ENCODE results near the gene ITGA2B.

The ITGA2B gene

DNA sequence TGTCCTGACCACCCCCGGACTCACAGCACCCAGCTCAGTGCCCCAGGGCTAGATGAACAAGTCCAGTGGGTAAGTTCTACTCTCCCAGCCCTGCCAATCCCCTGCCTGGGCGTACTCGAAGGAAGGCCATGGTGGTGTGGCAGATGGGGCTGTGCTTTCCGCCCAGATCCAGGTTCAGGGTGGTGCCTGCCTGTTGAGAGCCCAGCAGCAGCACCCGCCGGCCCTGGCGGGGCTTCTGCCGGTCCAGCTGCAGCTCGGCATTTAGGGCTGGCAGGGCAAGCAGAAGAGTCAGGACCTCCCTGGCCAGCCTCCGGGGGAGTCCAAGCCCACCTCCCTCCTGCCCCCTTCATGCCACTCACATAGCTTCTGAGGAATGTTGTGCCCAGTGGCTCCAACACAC, 9.6 kb downstream of the ITGA2B start:
- H3K27me3 ChIP-seq (replicated peaks in 2 of 5; ENCODE audit: control insufficient read depth in 4 of 5, insufficient read depth in 5 of 5, low read length in 4 of 5): peaks cover 0 to 3% (median 0%) of the 10 kb centered on the region in 5 experiments
- CTCF ChIA-PET: interaction anchor here (0.6 to 2.2 kb wide), 7 partner anchors 9 to 118 kb away, joined by 3 to 7 read pairs (median 5); partner anchors contain the start of genes FAM171A2 and ITGA2B

DNA sequence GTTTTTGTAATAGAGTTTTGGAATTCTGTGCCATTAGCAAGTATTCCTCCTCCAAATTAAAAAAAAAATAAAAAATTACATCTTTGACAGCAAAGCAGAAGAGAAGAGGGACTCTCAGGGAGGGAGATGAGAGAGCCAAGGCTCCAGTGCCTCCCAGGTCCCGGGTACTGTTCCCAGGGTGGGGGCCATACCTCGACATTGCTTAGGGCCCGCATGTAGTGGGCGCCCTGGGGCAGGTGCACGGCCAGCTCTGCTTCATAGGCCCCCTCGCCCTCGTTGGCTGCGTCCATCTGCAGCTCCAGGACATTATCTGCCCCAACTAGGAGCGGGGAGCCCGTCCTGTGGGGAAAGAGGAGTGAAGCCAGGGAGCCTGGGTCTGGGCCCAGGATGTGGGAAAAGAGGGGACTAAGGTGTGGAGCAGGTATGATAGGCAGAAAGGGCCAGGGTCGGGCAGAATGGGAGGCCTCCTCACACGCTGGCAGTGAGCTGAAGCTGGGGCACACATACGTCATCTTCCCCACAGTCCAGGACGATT, 11.2 kb downstream of the ITGA2B start:
- 98% methylated on average over 10 of the region's 14 CpGs for WGBS (ENCODE audit: insufficient coverage)
- peaks cover 0 to 15% (median 4%) of the 10 kb centered on the region in 4 experiments for H3K4me1 ChIP-seq (ENCODE audit: control extremely low read depth in 1 of 4, control insufficient read depth in 4 of 4, insufficient read depth in 4 of 4, low read length in 3 of 4)
- ChIA-PET POLR2A (interaction anchor here (0.6 kb wide), 1 partner anchor 268 kb away, joined by 4 read pairs; no protein-coding TSS in a partner anchor), CTCF (interaction anchor here (0.6 kb wide), 1 partner anchor 14 kb away, joined by 3 read pairs; no protein-coding TSS in a partner anchor)
- no peak overlapping the region for H3K27ac ChIP-seq (ENCODE audit: insufficient read depth in 1 of 2, low read depth in 1 of 2, low read length in 2 of 2, poor library complexity in 1 of 2, severe bottlenecking in 2 of 2)
- DNase-seq: no peak
- H3K9me3 ChIP-seq (ENCODE audit: control extremely low read depth in 1 of 5, control insufficient read depth in 4 of 5, insufficient read depth in 2 of 5, low read depth in 1 of 5, low read length in 4 of 5): no peaks in the 10 kb centered on the region
- H3K27me3 ChIP-seq (replicated peaks in 2 of 5; ENCODE audit: control insufficient read depth in 4 of 5, insufficient read depth in 5 of 5, low read length in 4 of 5): peaks cover 0 to 3% (median 0%) of the 10 kb centered on the region in 5 experiments
- no peaks in the 10 kb centered on the region for H3K36me3 ChIP-seq (ENCODE audit: control insufficient read depth in 4 of 4, insufficient read depth in 4 of 4, low read length in 3 of 4)
- H3K4me3 ChIP-seq (ENCODE audit: control insufficient read depth in 1 of 7, extremely low read depth in 1 of 7, insufficient read depth in 4 of 7, low read depth in 2 of 7, low read length in 6 of 7): no peak overlapping the region

More for the DNA sequence above, 9.6 kb downstream of the ITGA2B start:
- no peak for DNase-seq
- peaks cover 0 to 2% (median 0%) of the 10 kb centered on the region in 4 experiments for H3K36me3 ChIP-seq (ENCODE audit: control insufficient read depth in 4 of 4, insufficient read depth in 4 of 4, low read length in 3 of 4)
- no peak overlapping the region for H3K27ac ChIP-seq (ENCODE audit: insufficient read depth in 1 of 2, low read depth in 1 of 2, low read length in 2 of 2, poor library complexity in 1 of 2, severe bottlenecking in 2 of 2)
- H3K4me1 ChIP-seq (ENCODE audit: control extremely low read depth in 1 of 4, control insufficient read depth in 4 of 4, insufficient read depth in 4 of 4, low read length in 3 of 4): peaks cover 0 to 13% (median 5%) of the 10 kb centered on the region in 4 experiments
- POLR2A ChIA-PET: interaction anchor here (0.5 to 0.8 kb wide), 2 partner anchors 16 to 256 kb away, joined by 3 to 4 read pairs; partner anchors contain the start of gene HDAC5
- H3K9me3 ChIP-seq (ENCODE audit: control extremely low read depth in 1 of 5, control insufficient read depth in 4 of 5, insufficient read depth in 2 of 5, low read depth in 1 of 5, low read length in 4 of 5): no peaks in the 10 kb centered on the region
- H3K4me3 ChIP-seq (ENCODE audit: control insufficient read depth in 1 of 7, extremely low read depth in 1 of 7, insufficient read depth in 4 of 7, low read depth in 2 of 7, low read length in 6 of 7): no peak overlapping the region
- WGBS (ENCODE audit: insufficient coverage): 98% methylated on average over 9 of the region's 10 CpGs

DNA sequence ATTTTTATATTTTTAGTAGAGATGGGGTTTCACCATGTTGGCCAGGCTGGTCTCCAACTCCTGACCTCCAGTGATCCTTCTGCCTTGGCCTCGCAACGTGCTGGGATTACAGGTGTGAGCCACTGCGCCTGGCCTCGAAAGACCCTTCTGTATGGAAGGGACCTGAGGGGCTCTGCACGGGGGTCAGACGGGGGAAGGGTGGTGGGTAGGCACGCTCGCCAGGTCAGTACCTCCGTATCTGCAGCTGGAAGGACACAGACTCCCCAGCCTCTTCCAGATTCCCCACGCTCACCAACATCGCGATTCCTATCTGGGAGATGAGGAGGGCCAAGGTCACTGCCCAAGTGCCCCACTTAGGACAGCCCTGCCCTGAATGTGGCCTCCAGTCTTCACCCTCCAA, 12.7 kb downstream of the ITGA2B start:
- H3K4me1 ChIP-seq (ENCODE audit: control extremely low read depth in 1 of 4, control insufficient read depth in 4 of 4, insufficient read depth in 4 of 4, low read length in 3 of 4): peaks cover 0 to 10% (median 4%) of the 10 kb centered on the region in 4 experiments
- no peaks in the 10 kb centered on the region for H3K36me3 ChIP-seq (ENCODE audit: control insufficient read depth in 4 of 4, insufficient read depth in 4 of 4, low read length in 3 of 4)
- ChIA-PET CTCF (interaction anchor here (1.0 to 2.6 kb wide), 7 partner anchors 10 to 31 kb away, joined by 3 to 11 read pairs (median 4); partner anchors contain the start of genes FAM171A2 and GRN), POLR2A (no interaction called here)
- H3K27ac ChIP-seq (ENCODE audit: insufficient read depth in 1 of 2, low read depth in 1 of 2, low read length in 2 of 2, poor library complexity in 1 of 2, severe bottlenecking in 2 of 2): no peak overlapping the region
- H3K27me3 ChIP-seq (replicated peaks in 2 of 5; ENCODE audit: control insufficient read depth in 4 of 5, insufficient read depth in 5 of 5, low read length in 4 of 5): peaks cover 0 to 3% (median 0%) of the 10 kb centered on the region in 5 experiments
- no peak overlapping the region for H3K4me3 ChIP-seq (ENCODE audit: control insufficient read depth in 1 of 7, extremely low read depth in 1 of 7, insufficient read depth in 4 of 7, low read depth in 2 of 7, low read length in 6 of 7)
- no peaks in the 10 kb centered on the region for H3K9me3 ChIP-seq (ENCODE audit: control extremely low read depth in 1 of 5, control insufficient read depth in 4 of 5, insufficient read depth in 2 of 5, low read depth in 1 of 5, low read length in 4 of 5)
- WGBS (ENCODE audit: insufficient coverage): over 99% methylated on average over 8 of the region's 12 CpGs
- no peak for DNase-seq

DNA sequence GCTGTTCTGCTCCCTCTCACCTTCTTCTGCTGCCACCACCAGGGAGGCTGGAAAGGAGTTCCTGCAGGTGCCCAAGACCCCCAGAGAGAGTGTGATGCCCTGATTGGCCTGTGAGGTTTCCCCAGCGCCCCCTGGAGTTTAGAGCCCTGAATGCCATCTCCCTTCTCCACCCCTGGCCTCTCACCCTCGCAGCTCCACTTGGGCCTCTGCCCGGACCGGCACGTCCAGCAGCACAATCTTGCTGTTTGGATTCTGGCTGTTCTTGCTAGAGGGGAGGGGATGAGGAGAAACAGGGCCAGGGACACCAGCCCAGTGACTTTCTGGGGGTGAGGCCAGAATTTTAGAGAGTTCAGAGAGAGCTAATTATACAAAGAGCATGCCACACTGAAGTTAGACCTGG, 13.3 kb downstream of the ITGA2B start:
- Histone ChIP-seq H3K4me1 (ENCODE audit: control extremely low read depth in 1 of 4, control insufficient read depth in 4 of 4, insufficient read depth in 4 of 4, low read length in 3 of 4) (peaks cover 0 to 10% (median 4%) of the 10 kb centered on the region in 4 experiments), H3K9me3 (ENCODE audit: control extremely low read depth in 1 of 5, control insufficient read depth in 4 of 5, insufficient read depth in 2 of 5, low read depth in 1 of 5, low read length in 4 of 5) (no peaks in the 10 kb centered on the region), H3K27me3 (replicated peaks in 2 of 5; ENCODE audit: control insufficient read depth in 4 of 5, insufficient read depth in 5 of 5, low read length in 4 of 5) (peaks cover 0 to 3% (median 0%) of the 10 kb centered on the region in 5 experiments), H3K4me3 (ENCODE audit: control insufficient read depth in 1 of 7, extremely low read depth in 1 of 7, insufficient read depth in 4 of 7, low read depth in 2 of 7, low read length in 6 of 7) (no peak overlapping the region), H3K27ac (ENCODE audit: insufficient read depth in 1 of 2, low read depth in 1 of 2, low read length in 2 of 2, poor library complexity in 1 of 2, severe bottlenecking in 2 of 2) (no peak overlapping the region), H3K36me3 (ENCODE audit: control insufficient read depth in 4 of 4, insufficient read depth in 4 of 4, low read length in 3 of 4) (no peaks in the 10 kb centered on the region)
- CTCF ChIA-PET: interaction anchor here (1.0 to 2.6 kb wide), 11 partner anchors 10 to 146 kb away, joined by 3 to 11 read pairs (median 4); partner anchors contain the start of genes FAM171A2 and GRN
- WGBS (ENCODE audit: insufficient coverage): 29% methylated on average over 1 of the region's 5 CpGs
- POLR2A ChIA-PET: no interaction called here
- DNase-seq: peak in 1 of 3 donors; percentile 28

DNA sequence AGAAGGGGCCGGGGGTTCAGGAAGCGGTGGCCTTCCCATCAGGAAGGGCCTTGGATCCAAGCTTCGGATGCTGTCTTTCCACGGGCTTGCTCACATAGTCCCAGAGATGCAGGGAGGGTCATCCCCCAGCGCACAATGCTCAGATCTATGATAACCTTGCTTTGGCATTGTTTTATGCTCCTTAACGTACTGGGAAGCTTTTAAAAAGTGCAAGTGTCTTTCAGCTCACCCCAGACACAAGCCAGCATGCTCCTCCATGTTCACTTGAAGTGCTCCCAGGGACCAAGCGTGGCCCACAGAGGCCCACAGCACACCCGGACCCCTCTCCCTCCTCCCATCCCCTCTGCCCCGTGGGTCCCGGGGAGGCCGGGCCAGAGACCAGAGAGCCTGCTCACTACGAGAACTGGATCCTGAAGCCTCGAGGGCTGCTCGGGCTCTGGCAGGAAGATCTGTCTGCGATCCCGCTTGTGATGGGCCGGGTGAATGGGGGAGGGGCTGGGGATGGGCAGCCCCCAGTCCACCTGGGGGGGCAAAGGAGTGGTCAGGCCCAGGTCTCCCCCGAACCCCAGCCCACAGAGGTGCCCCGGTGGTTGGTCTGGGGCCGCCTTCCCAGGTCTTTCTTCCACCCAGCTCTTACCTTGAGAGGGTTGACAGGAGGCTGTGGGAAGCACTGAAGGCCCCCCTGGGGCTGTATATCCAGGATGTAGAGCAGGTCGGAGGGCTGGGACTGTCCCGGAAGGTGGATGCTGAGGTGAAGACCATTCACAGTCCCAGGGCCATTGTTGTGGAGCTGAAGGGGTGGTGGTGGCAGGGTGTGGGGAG, 14.0 kb downstream of the ITGA2B start:
- POLR2A ChIA-PET: no interaction called here
- Histone ChIP-seq H3K36me3 (ENCODE audit: control insufficient read depth in 4 of 4, insufficient read depth in 4 of 4, low read length in 3 of 4) (no peaks in the 10 kb centered on the region), H3K27ac (ENCODE audit: insufficient read depth in 1 of 2, low read depth in 1 of 2, low read length in 2 of 2, poor library complexity in 1 of 2, severe bottlenecking in 2 of 2) (no peak overlapping the region), H3K27me3 (replicated peaks in 2 of 5; ENCODE audit: control insufficient read depth in 4 of 5, insufficient read depth in 5 of 5, low read length in 4 of 5) (peaks cover 0 to 3% (median 0%) of the 10 kb centered on the region in 5 experiments), H3K9me3 (ENCODE audit: control extremely low read depth in 1 of 5, control insufficient read depth in 4 of 5, insufficient read depth in 2 of 5, low read depth in 1 of 5, low read length in 4 of 5) (no peaks in the 10 kb centered on the region), H3K4me3 (ENCODE audit: control insufficient read depth in 1 of 7, extremely low read depth in 1 of 7, insufficient read depth in 4 of 7, low read depth in 2 of 7, low read length in 6 of 7) (no peak overlapping the region), H3K4me1 (ENCODE audit: control extremely low read depth in 1 of 4, control insufficient read depth in 4 of 4, insufficient read depth in 4 of 4, low read length in 3 of 4) (peaks cover 0 to 10% (median 4%) of the 10 kb centered on the region in 4 experiments)
- CTCF ChIA-PET: interaction anchor here (1.0 to 2.6 kb wide), 13 partner anchors 10 to 147 kb away, joined by 3 to 11 read pairs (median 4); partner anchors contain the start of genes FAM171A2 and GRN
- no peak for DNase-seq
- 85% methylated on average over 19 of the region's 22 CpGs for WGBS (ENCODE audit: insufficient coverage)

DNA sequence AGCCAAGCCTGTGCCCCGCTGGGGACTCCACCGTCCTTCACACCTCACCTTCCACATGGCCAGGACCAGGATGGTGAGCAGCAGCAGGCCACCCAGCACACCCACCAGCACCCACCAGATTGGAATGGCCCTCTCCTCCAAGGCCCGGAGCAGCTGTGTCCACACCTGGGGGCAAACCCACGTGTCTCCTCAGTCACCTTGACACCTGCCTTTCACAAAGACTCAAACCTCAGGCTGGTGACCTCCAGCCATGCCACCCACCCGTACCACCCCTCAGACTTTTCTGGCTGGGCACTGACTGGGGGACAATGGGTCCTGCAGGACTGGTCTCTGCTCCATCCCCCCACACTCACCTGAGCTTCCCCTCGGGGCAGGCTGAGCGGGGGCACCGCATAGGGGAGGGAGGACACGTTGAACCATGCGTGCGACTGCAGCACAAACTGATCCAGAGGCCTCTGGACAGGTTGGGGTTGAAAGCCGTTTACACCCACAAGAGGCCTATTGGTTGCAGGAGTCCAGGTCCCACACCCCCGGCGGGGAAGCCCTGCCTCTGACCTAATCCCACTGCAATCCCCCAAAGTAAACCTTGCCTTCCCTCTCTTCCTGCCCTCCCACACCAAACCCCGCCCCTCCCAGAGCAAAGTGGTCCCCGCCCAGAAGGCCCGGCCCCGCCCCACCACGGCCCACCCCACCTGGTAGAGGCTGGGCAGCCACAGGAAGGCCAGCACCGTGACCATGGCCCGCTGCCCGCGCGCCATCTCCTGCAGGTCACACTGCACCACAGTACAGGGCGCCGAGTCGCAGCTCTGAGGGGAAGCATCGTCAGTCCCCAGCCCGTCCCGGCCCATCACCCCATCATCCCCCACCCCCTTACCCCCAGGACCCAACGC, 14.9 kb downstream of the ITGA2B start:
- Histone ChIP-seq H3K27ac (ENCODE audit: insufficient read depth in 1 of 2, low read depth in 1 of 2, low read length in 2 of 2, poor library complexity in 1 of 2, severe bottlenecking in 2 of 2) (no peak overlapping the region), H3K27me3 (replicated peaks in 2 of 5; ENCODE audit: control insufficient read depth in 4 of 5, insufficient read depth in 5 of 5, low read length in 4 of 5) (peaks cover 0 to 3% (median 0%) of the 10 kb centered on the region in 5 experiments), H3K4me3 (ENCODE audit: control insufficient read depth in 1 of 7, extremely low read depth in 1 of 7, insufficient read depth in 4 of 7, low read depth in 2 of 7, low read length in 6 of 7) (peak overlapping the region in 1 of 7 experiments; percentile 54), H3K9me3 (ENCODE audit: control extremely low read depth in 1 of 5, control insufficient read depth in 4 of 5, insufficient read depth in 2 of 5, low read depth in 1 of 5, low read length in 4 of 5) (no peaks in the 10 kb centered on the region), H3K4me1 (ENCODE audit: control extremely low read depth in 1 of 4, control insufficient read depth in 4 of 4, insufficient read depth in 4 of 4, low read length in 3 of 4) (peaks cover 0 to 10% (median 4%) of the 10 kb centered on the region in 4 experiments), H3K36me3 (ENCODE audit: control insufficient read depth in 4 of 4, insufficient read depth in 4 of 4, low read length in 3 of 4) (no peaks in the 10 kb centered on the region)
- CTCF ChIA-PET: interaction anchor here (1.1 to 2.6 kb wide), 7 partner anchors 9 to 26 kb away, joined by 3 to 11 read pairs (median 3); no protein-coding TSS in a partner anchor
- 60% methylated on average over 20 of the region's 31 CpGs for WGBS (ENCODE audit: insufficient coverage)
- POLR2A ChIA-PET: no interaction called here
- no peak for DNase-seq

All from common myeloid progenitor, CD34-positive (primary cell).